GM18861 (cell line): ENCODE data around the gene CLCN7.
"Not testable (repeated sequence)": the region's sequence is repeated elsewhere in the genome, so short reads cannot be mapped to it uniquely, and the experiment has no call there.

Source experiments
- ATAC-seq: cut with Tn5 transposase; IDR thresholded peaks from one replicate; pipeline ENCODE4 v1.9.1; 2021; ENCODE audit not compliant: unreplicated experiment

Gene CLCN7

GRCh38 chr16:1487395-1488053, 12.7 kb upstream of the CLCN7 start:
- no peak for ATAC-seq

GRCh38 chr16:1486551-1487390, 11.9 kb upstream of the CLCN7 start:
- ATAC-seq: no peak

- ATAC-seq: no peak
Measured at GRCh38 chr16:1485847-1486496, 11.1 kb upstream of the CLCN7 start.

- ATAC-seq: no peak
Measured at GRCh38 chr16:1481906-1482835, 7.3 kb upstream of the CLCN7 start.

GRCh38 chr16:1478937-1479336, 4.1 kb upstream of the CLCN7 start:
- not testable (repeated sequence) for ATAC-seq

GRCh38 chr16:1477033-1477432, 2.2 kb upstream of the CLCN7 start:
- ATAC-seq: no peak

- no peak for ATAC-seq
Measured at GRCh38 chr16:1475552-1476114, 805 bp upstream of the CLCN7 start.

GRCh38 chr16:1474082-1474795, 589 bp downstream of the CLCN7 start:
- ATAC-seq: peak; percentile 12

- no peak for ATAC-seq
Measured at GRCh38 chr16:1472974-1473373, 1.9 kb downstream of the CLCN7 start.

- ATAC-seq: no peak
Measured at GRCh38 chr16:1471569-1472194, 3.1 kb downstream of the CLCN7 start.

- no peak for ATAC-seq
Measured at GRCh38 chr16:1470481-1471251, 4.2 kb downstream of the CLCN7 start.

- ATAC-seq: no peak
Measured at GRCh38 chr16:1469693-1470201, 5.1 kb downstream of the CLCN7 start.

GRCh38 chr16:1469141-1469540, 5.7 kb downstream of the CLCN7 start:
- ATAC-seq: not testable (repeated sequence)

GRCh38 chr16:1468426-1468810, 6.4 kb downstream of the CLCN7 start:
- no peak for ATAC-seq

- ATAC-seq: no peak
Measured at GRCh38 chr16:1466968-1467521, 7.8 kb downstream of the CLCN7 start.

GRCh38 chr16:1466054-1466453, 8.8 kb downstream of the CLCN7 start:
- no peak for ATAC-seq

- ATAC-seq: no peak
Measured at GRCh38 chr16:1465567-1465915, 9.3 kb downstream of the CLCN7 start.

GRCh38 chr16:1464894-1465566, 9.8 kb downstream of the CLCN7 start:
- ATAC-seq: no peak
